NK-92 (cell line): ENCODE measurements around the gene CNTFR.
A peak's percentile ranks its signal among the peaks of the same experiment; 100 is the strongest.
"Not testable (repeated sequence)": the region's sequence is repeated elsewhere in the genome, so short reads cannot be mapped to it uniquely, and the experiment has no call there.

Experiments
- DNase-seq: peaks from one replicate; lab custom pipeline; 2025; ENCODE audit not compliant: unreplicated experiment; lab: John Stamatoyannopoulos, UW

Gene CNTFR

GRCh38 chr9:34589636-34590380 lies at the start of gene CNTFR:
CNTFR (minus strand) TSS chr9:34589724; CDS start chr9:34568981, 20,743 bp downstream.
- no peak for DNase-seq

DNA sequence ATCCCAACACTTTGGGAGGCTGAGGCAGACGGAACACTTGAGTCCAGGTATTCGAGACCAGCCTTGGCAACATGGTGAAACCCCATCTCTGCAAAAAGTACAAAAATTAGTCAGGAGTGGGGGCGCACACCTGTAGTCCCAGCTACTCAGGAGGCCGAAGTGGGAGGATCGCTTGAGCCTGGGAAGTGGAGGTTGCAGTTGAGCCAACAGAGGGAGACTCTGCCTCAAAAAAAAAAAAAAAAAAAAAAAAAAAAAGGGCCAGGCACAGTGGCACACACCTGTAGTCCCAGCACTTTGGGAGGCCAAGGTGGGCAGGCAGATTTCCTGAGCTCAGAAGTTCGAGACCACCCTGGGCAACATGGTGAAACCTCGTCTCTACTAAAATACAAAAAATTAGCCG lies 49.8 kb upstream of the CNTFR start:
- not testable (repeated sequence) for DNase-seq

DNA sequence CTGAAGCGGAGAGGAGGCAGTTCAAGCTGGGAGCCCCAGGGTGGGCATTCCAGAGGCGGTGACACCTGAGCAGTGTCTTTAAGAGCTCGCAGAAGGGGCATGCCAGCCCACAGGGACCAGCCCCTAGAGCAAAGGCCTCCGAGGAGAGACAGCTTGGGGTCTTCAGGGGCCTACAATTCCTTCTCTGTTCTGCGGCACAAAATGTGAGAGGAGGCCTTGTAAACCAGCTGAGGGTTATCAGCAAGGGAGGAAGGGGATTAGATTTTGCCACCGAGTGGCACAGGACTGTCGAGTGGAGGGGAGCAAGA lies 48.6 kb upstream of the CNTFR start:
- DNase-seq = no peak

DNA sequence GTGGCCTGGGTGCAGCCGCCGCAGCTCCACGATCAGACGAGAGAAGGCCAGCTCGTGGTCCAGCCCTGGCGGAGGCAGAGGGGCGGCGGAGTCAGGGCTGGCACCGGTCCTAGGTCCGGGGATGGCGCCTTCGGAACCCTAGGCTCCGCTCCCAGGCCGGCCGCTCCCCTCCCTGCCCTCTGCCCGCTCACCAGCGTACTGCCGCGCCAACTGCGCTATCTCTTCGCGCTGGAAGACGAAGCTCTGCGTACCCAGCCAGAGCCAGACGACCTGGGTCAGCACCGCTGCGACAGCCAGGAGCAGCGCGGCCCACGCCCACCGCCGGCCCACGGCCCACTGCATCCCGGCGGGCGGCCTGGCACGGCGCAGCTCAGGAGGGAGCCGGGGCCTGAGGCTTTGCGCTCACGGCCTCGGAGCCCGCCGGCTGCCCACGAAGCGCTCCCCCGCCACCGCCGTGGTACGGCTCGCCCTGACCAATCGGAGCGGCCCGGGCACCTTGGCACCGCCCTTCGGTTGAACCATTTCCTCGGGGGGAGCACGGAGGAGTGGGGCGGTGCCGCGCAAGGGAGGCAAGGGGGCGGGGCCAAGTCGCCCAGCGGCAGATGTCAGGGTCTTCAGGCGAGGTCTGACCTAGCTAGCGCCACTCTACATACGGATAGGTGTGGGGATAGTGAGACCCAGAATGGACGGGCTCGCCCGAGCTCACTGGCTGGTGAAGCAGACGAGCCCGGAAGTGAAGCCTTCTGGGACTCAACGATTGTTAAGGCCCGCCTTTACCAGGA lies 48.0 kb upstream of the CNTFR start, which contains the start of gene SIGMAR1:
SIGMAR1 (minus strand) TSS at position 432 of the 782 bp plus-strand sequence; CDS start at position 342, 90 bp downstream.
- DNase-seq = peak; percentile 10

- DNase-seq = no peak
These were observed 47.3 kb upstream of the CNTFR start for GRCh38 chr9:34636791-34637355.

DNA sequence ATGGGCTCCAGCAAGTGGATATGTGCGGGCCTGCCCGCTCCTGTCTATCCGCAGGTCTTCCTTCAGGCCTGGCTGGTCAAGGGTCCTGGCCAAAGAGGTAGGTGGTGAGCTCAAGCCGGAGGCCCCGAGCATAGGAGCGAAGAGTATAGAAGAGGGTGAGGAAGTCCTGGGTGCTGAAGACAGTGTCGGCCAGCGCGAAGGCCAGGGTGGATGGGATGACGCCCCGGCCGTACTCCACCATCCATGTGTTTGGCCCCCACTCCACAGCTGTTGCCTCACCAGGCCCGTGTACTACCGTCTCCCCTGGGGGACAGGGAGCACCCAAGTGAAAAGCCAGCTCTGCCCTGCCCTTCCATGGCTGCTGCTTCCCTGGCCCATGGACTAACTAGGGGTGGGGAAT lies 46.0 kb upstream of the CNTFR start:
- no peak for DNase-seq

GRCh38 chr9:34634551-34635248 lies 45.2 kb upstream of the CNTFR start:
- no peak for DNase-seq

DNA sequence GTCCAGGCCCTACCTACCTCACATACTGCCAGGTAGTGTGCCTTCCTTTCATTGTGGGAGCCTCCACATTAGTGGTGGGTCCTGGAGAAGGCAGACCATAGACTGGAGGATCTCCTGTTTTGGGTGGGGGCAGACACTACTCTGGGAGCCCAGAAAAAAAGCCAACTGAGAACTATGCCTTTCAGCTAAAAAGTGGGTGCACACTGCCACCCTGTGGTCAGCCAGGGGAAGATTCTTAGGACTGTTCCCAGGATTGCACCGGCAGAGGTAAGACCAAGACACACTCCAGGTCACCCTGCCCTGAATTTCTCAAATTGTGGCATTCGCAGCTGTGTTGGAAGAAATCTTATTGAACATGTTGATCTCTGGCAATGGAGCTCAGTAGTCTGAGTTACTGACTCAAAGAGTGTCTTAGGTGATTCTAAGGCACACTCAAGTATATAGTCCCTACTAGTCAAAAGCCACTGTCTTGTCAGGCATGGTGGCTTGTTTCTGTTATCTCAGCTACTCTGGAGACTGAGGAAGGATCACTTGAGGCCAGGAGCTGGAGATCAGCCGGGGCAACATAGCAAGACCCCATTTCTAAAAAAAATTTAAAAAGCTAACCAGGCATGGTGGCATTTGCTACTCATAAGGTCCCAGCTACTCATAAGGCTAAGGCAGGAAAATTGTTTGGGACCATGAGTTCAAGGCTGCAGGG lies 44.5 kb upstream of the CNTFR start:
- no peak for DNase-seq

DNA sequence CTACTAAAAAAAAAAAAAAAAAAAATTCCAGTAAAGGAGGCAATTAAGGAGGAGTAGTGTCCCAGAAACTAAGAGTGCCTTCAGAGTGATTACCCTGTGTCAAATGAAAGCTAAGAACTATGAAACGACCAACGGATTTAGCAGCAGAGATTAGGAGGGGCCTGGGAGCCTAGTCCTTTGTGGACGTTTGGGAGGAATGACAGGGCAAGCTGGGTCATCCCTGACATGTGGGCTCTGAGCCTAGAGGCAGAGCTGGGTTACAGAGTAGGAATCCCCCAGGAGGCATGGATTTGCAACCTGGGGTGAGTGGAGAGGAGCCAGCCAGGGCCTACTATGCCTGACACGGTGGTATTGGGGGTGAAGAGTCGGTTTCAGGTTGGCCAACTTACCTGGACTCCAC lies 43.6 kb upstream of the CNTFR start:
- no peak for DNase-seq

DNA sequence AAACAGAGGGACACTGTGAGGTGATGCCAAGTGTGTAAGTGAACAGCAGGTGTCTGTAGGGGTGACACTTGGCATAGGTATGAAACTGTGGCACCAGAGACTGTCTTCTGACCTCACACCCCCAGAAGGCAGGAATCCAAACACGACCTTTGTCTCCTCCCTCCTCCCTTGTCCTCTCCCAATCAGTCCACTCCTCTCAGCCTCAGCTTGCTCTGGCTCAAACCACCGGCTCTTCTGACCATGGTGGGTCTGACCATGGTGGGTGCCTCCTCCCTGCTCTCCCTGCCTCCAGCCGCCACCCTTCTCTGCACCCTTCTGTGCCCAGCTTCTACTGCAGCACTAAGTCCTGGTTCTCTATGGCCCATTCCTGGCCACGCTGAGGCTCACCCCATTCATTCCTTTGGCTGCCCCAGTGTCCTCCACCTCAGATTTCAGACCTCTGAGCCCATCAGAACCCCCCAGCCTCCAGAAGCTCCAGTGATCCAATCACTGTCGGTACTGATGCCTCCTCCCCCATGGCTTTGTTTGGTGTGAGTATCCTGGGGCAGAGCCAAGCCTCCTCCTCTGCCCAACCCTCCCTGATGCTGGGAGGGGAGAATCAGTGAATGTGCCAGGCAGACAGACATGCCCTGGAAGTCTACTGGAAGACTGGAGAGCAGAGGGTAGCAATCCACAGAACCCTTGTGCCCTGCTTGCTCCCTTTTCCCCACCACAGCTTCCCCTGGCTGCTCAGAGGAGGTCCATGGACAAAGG lies 41.1 kb upstream of the CNTFR start:
- no peak for DNase-seq

DNA sequence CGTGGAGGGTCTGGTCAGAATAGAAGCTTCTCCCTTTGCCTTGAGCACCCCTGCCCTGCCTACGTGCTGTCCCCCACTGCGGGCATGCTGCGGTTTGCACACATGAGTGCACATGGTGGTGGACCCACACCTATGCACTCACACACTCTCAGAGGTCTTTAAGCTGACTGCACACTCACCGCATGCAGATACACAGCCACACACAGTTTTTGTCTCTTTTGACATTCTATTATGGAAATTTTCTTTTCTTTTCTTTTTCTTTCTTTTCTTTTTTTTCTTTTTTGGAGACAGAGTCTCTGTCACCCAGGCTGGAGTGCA lies 39.9 kb upstream of the CNTFR start:
- no peak for DNase-seq

GRCh38 chr9:34628656-34629490 lies 39.3 kb upstream of the CNTFR start, which contains the start of gene ARID3C:
ARID3C (minus strand) TSS chr9:34629066; CDS start chr9:34628014, 1,052 bp downstream.
- no peak for DNase-seq

GRCh38 chr9:34627716-34628655 lies 38.5 kb upstream of the CNTFR start:
- no peak for DNase-seq

DNA sequence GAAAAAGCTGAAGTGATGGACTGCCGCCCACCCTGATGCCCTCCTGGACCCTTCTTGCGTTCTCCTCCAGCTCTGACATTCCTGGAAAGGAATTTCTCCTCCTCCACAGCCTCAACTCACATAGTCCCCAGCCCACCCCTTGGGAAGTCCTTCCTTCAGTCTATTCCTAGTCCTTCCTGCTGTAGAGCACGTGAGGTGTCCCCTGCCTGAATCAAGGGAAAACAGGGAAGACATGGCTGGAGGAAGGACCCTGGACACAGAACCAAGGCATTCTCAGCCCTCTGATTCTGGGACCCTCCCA lies 35.6 kb upstream of the CNTFR start:
- DNase-seq = no peak

- DNase-seq = no peak
These were observed 35.1 kb upstream of the CNTFR start for GRCh38 chr9:34624475-34625185.

- no peak for DNase-seq
These were observed 34.1 kb upstream of the CNTFR start for GRCh38 chr9:34623374-34624235.
